HG03558 (cell line): ENCODE measurements around the gene EFS.

Experiments
- ATAC-seq: cut with Tn5 transposase; IDR thresholded peaks from one replicate; pipeline ENCODE4 v1.9.1; 2021; ENCODE audit warnings: moderate number of reproducible peaks; ENCODE audit not compliant: unreplicated experiment; ENCODE audit errors: extremely low read depth

The EFS gene

GRCh38 chr14:23360496-23360895 is 4.5 kb downstream of the EFS start:
- no peak for ATAC-seq

GRCh38 chr14:23359722-23360447 is 5.1 kb downstream of the EFS start:
- ATAC-seq: no peak

- ATAC-seq: no peak
Observed at GRCh38 chr14:23359167-23359626, 5.8 kb downstream of the EFS start.

GRCh38 chr14:23358553-23359166 is 6.3 kb downstream of the EFS start:
- ATAC-seq: no peak

GRCh38 chr14:23358042-23358441 is 6.9 kb downstream of the EFS start:
- no peak for ATAC-seq

- ATAC-seq: no peak
Observed at GRCh38 chr14:23357261-23357660, 7.7 kb downstream of the EFS start.

GRCh38 chr14:23356662-23357061 is 8.3 kb downstream of the EFS start:
- no peak for ATAC-seq

GRCh38 chr14:23355871-23356435 is 9.0 kb downstream of the EFS start:
- ATAC-seq: no peak

- no peak for ATAC-seq
Observed at GRCh38 chr14:23354990-23355389, 10.0 kb downstream of the EFS start.

GRCh38 chr14:23353433-23353780 is 11.6 kb downstream of the EFS start:
- no peak for ATAC-seq

GRCh38 chr14:23352506-23353432 is 12.2 kb downstream of the EFS start, which contains the start of gene SLC22A17:
Gene SLC22A17 (minus strand): TSS chr14:23352887.
- no peak for ATAC-seq

- ATAC-seq: no peak
Observed at GRCh38 chr14:23351681-23352505, 13.1 kb downstream of the EFS start.

GRCh38 chr14:23349156-23349845 is 15.7 kb downstream of the EFS start:
- ATAC-seq: no peak

GRCh38 chr14:23348297-23348655 is 16.7 kb downstream of the EFS start:
- ATAC-seq: no peak

GRCh38 chr14:23347406-23348296 is 17.3 kb downstream of the EFS start:
- no peak for ATAC-seq

GRCh38 chr14:23346693-23347405 is 18.1 kb downstream of the EFS start:
- no peak for ATAC-seq

- no peak for ATAC-seq
Observed at GRCh38 chr14:23345987-23346692, 18.8 kb downstream of the EFS start.
